AG04450 (cell line): ENCODE results near the gene ARIH2. TPM values are rescaled to one million over a fixed set of nuclear protein-coding genes. Genes with fewer than 3 reads are reported as not detected.
A peak's percentile ranks its signal among the peaks of the same experiment; 100 is the strongest.

Source experiments
- CTCF ChIA-PET: fragments of 300-600, 350-600 bp; formaldehyde crosslinking; extraction: SDS; loops from one replicate; lab custom pipeline; 2022; ENCODE audit warnings: antibody characterized with exemption, inconsistent platforms; lab: Charles Lee
- POLR2A ChIA-PET: fragments of 350-600 bp; formaldehyde crosslinking; extraction: SDS; loops from one replicate; lab custom pipeline; 2021; ENCODE audit warnings: antibody characterized with exemption, inconsistent platforms; lab: Yijun Ruan, JAX
- DNase-seq: peaks from one replicate; pipeline ENCODE4 v3.0.0-alpha.2; 2011; ENCODE audit warnings: low read depth, low spot score
- H3K27ac ChIP-seq: one replicate; pipeline ENCODE4 v1.5.1; 2012; ENCODE audit warnings: low read depth, low read length, control low read depth
- H3K27me3 ChIP-seq: one replicate; pipeline ENCODE4 v1.6.0; 2012; ENCODE audit warnings: low read length; ENCODE audit not compliant: control insufficient read depth, insufficient read depth
- H3K4me3 ChIP-seq: 2 replicates; pipeline ENCODE4 v1.5.1; 2011; ENCODE audit warnings: mild to moderate bottlenecking, low read depth, low read length, control low read depth
- H3K9me3 ChIP-seq: 2 replicates; pipeline ENCODE4 v1.5.1; 2012; ENCODE audit warnings: low read length; ENCODE audit not compliant: control insufficient read depth, insufficient read depth
- CTCF ChIP-seq: IDR thresholded peaks from 2 replicates; pipeline ENCODE4 v1.5.1; 2011; ENCODE audit warnings: low read depth, low read length, control low read depth, inconsistent platforms
- polyA plus RNA-seq: library from polyadenylated mRNA; depleted of rRNA; stranded (reverse); fragments of >200 nt; gene quantifications from 2 replicates; pipeline ENCODE4 v1.2.3, GENCODE V29; 2011

ARIH2 gene
- polyA plus RNA-seq, 1 experiment, result 77.5 TPM

- no peak for DNase-seq
- peak overlapping the region; percentile 98 for H3K4me3 ChIP-seq
- H3K27ac ChIP-seq, result peak overlapping the region; percentile 70
- no peaks in the 10 kb centered on the region for H3K27me3 ChIP-seq
- ChIA-PET POLR2A (interaction anchor here (0.6 to 4.1 kb wide), 11 partner anchors 9 to 257 kb away, joined by 3 to 74 read pairs (median 11); partner anchors contain the start of genes IMPDH2, P4HTM, QRICH1 and WDR6), CTCF (interaction anchor here (0.6 to 3.8 kb wide), 5 partner anchors 8 to 280 kb away, joined by 3 to 24 read pairs (median 6); partner anchors contain the start of genes QRICH1 and WDR6)
- no peaks in the 10 kb centered on the region; the same call in 1 of the 2 replicates for H3K9me3 ChIP-seq
- TF ChIP-seq CTCF, result no peak
These were observed 101.3 kb downstream of the ARIH2 start for GRCh38 chr3:49019941-49020329.

GRCh38 chr3:49020330-49021212 lies 101.9 kb downstream of the ARIH2 start:
- no peaks in the 10 kb centered on the region for H3K27me3 ChIP-seq
- H3K4me3 ChIP-seq, result peak overlapping the region; percentile 98
- H3K27ac ChIP-seq, result peak overlapping the region; percentile 70
- POLR2A ChIA-PET, result interaction anchor here (0.6 to 4.1 kb wide), 16 partner anchors 8 to 368 kb away, joined by 3 to 74 read pairs (median 4); partner anchors contain the start of genes IMPDH2, P4HTM, QRICH1 and USP4
- TF ChIP-seq CTCF, result no peak
- CTCF ChIA-PET, result interaction anchor here (0.6 to 3.8 kb wide), 5 partner anchors 9 to 281 kb away, joined by 3 to 24 read pairs (median 7); partner anchors contain the start of genes QRICH1 and WDR6
- no peak for DNase-seq
- H3K9me3 ChIP-seq, result no peaks in the 10 kb centered on the region; the same call in 1 of the 2 replicates

GRCh38 chr3:49021213-49021812 lies 102.7 kb downstream of the ARIH2 start:
- no peak for TF ChIP-seq CTCF
- Histone ChIP-seq H3K27ac (peak overlapping the region; percentile 90), H3K9me3 (no peaks in the 10 kb centered on the region; the same call in 1 of the 2 replicates), H3K4me3 (peak overlapping the region; percentile 98), H3K27me3 (no peaks in the 10 kb centered on the region)
- ChIA-PET POLR2A (interaction anchor here (0.6 to 4.1 kb wide), 21 partner anchors 8 to 449 kb away, joined by 3 to 74 read pairs (median 5); partner anchors contain the start of genes DAG1, IMPDH2, LAMB2 and P4HTM), CTCF (interaction anchor here (0.9 to 3.8 kb wide), 12 partner anchors 10 to 282 kb away, joined by 3 to 24 read pairs (median 5); partner anchors contain the start of genes P4HTM, QRICH1 and WDR6)
- DNase-seq, result peak; percentile 92

GRCh38 chr3:49021813-49022687 lies 103.4 kb downstream of the ARIH2 start, which contains the start of gene NDUFAF3:
Gene NDUFAF3, plus strand, starts transcription at chr3:49022121. Its CDS starts 24 bp downstream, at chr3:49022145.
- Histone ChIP-seq H3K9me3 (no peaks in the 10 kb centered on the region; the same call in 1 of the 2 replicates), H3K27ac (peak within 1 kb of the TSS; percentile 90), H3K27me3 (no peaks in the 10 kb centered on the region), H3K4me3 (peak within 1 kb of the TSS; percentile 98)
- POLR2A ChIA-PET, result interaction anchor here (0.6 to 4.1 kb wide), 19 partner anchors 7 to 448 kb away, joined by 3 to 74 read pairs (median 7); partner anchors contain the start of genes DAG1, IMPDH2, LAMB2 and P4HTM
- peak; percentile 81 for DNase-seq
- CTCF ChIA-PET, result interaction anchor here (0.7 to 3.8 kb wide), 20 partner anchors 9 to 96 kb away, joined by 3 to 24 read pairs (median 4); partner anchors contain the start of genes P4HTM, QRICH1 and WDR6
- TF ChIP-seq CTCF, result peak; percentile 90
